IPS-NIHi7 (cell line): ENCODE data around the gene TK1.
"Not testable (repeated sequence)": the region's sequence is repeated elsewhere in the genome, so short reads cannot be mapped to it uniquely, and the experiment has no call there.

Experiments used
- DNase-seq: peaks from one replicate; pipeline ENCODE4 v3.0.0; 2012; ENCODE audit warnings: mixed read lengths; ENCODE audit errors: extremely low spot score

Gene TK1

DNA sequence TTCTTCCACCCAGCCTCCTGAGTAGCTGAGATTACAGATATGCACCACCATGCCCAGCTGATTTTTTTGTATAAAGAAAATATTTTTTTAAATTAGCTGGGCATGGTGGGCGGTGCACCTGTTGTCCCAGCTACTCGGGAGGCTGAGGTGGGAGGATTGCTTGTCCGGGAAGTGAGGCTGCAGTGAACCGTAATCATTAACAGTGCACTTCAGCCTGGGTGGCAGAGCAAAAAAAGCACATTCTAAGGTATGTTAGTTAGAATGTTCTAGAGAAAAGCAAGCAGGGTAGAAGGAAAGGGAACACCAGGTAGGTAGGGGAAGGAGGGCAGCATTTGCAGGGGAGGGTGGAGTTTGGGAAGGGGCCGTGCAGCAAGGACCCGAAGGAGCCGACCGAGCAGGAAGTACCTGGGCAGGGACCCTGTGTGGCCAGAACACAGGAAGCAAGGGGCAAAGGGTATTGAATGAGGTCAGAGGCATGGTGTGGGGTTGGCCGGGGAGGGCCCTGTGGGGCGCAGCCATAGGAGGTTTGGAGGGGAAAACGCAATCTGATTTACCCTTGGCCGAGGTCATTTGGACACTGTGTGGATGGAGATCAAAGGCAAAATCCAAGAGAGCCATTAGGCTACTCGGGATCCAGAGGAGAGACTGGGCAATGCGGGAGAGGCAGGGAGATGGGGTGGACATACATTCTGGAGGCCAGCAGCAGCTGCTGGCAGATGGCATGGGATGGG lies 38.4 kb downstream of the TK1 start:
- DNase-seq: no peak

DNA sequence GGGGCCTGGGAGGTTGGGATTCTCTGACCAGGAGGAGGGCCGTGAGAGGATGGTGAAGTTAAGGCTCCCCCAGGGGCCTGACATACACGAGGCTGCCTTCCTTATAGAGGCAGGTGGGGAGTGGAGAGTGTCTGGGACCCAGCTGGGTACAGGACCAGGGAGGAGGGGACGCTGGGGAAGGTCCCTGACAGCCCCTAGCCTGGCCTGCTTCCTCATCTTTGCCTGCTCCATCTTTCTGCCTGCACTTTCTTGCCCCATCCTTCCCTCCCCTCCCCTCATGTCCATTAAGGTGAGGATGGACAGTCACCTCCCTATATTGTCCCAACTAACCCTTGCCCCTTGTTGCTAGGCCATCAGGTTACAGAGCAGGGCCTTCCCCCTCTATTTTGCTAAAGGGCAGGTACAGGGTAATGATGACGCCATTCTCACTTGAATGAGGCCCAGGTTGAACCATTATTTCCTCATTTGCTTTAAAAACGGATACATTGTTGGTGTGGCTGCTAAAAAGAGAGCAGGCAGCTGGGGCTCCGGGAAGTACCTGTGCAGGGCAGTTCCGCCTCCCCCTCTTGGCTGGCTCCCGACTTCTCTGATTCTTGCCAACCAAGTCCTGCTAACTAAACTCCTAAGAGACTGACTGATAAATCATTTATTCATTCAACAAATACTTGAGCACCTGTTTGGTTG lies 39.4 kb downstream of the TK1 start:
- DNase-seq: no peak

DNA sequence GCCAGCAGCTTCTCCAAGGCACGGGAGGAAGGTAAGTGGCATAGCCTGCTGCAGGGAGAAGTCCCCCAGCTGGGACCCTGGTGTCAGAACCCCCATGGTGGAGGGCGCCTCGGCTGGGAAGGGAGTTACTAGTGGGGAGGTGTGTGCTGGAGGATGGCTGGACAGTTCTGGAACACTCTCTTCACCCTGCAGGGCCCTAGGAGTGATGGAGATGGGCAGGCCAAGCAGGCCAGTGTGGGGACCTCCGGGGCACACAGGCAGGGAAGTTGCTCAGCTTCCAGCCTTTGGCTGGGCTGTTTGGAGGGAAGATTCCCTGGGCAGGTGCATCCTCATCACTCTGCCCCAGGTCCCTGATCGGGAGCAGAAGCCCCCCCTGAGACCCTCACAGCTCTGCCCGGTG lies 40.0 kb downstream of the TK1 start:
- no peak for DNase-seq

DNA sequence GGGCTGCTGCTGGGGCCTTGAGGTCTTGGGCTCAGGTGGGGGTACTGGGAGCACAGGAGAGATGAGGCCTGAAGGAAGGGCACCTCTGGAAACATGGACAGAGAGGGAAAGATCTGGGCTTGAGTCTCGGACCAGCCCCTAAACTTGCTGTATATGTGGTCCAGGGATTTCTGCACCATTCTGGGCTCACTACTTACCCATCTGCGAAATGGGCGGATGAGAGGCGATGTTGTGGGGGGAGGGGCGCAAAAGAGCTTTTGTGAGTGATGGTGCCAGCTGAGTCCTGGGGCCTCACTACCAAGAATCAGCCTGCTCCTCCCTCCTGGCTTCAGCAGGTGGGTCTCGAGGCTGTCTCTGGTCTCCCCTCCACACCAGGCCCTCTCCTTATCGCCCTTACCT lies 40.4 kb downstream of the TK1 start:
- no peak for DNase-seq

DNA sequence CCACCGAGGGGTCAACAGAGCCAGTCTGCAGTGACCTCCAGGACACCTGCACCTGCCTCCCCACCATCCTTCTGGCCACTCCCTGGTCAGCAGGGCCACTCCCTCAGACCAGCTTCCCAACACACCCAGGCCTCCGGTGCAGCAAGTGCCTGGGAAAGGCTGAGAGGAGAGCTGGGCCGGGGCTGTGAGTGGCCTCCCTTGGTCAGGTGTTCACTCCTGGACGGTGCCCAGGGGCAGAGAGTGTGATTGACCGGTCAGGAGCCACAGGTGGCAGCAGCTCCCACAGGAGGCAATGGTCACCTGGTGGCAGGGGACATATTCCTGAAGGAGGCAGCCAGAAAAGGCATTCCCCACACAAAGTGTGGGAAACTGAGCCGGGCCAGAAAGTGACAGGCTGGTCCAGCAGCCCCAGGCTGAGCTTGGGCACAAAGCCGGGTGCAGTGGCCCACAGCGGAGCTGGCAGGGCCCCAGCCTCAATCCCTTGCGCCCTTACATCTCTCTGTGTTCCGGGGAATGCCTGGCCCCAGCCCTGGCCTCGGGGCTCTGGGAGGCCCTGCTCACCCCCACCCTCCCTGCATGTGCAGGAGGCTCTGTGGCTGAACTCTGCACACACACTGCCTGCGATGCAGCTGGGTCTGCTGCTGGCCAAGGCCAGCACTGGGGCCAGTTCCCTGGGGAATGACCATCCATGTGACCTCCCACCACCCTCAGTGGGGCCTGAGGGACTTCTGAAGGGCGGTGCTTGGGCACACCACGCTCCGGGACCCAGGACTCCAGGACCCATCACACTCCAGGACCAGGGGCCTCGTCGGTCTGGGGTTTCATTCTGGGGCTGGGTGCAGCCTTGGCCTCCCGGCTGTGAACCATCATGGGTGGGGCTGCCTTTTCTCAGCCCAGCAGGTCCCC lies 41.9 kb downstream of the TK1 start:
- DNase-seq: no peak

DNA sequence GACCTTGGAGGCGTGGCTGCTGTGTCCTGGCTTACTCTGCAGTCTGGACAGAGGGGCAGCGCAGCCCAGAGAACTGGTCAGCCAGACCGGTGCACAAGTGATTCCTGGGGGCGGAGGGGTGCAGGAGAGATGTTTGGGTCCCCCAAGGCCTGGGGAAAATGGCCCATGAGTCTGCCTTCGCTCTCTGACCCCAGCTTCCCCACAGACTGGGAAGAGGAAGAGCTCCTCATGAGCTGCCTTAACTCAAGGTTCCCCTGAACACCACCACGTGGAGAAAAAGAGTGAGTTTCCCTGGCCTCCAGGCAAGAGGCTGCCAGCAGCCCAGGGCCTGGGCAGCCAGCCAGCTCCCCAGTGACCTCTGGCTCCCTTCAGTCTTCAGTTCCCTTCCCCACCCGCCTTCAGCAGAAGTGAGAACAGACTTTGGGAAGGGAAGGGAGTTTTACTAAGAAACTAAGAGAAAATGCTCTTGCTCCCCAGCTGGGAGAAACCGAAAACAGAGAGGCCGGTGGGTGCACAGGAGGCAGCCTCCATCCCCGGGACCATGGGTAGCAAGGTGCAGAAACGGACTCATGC lies 42.6 kb downstream of the TK1 start:
- DNase-seq: no peak

DNA sequence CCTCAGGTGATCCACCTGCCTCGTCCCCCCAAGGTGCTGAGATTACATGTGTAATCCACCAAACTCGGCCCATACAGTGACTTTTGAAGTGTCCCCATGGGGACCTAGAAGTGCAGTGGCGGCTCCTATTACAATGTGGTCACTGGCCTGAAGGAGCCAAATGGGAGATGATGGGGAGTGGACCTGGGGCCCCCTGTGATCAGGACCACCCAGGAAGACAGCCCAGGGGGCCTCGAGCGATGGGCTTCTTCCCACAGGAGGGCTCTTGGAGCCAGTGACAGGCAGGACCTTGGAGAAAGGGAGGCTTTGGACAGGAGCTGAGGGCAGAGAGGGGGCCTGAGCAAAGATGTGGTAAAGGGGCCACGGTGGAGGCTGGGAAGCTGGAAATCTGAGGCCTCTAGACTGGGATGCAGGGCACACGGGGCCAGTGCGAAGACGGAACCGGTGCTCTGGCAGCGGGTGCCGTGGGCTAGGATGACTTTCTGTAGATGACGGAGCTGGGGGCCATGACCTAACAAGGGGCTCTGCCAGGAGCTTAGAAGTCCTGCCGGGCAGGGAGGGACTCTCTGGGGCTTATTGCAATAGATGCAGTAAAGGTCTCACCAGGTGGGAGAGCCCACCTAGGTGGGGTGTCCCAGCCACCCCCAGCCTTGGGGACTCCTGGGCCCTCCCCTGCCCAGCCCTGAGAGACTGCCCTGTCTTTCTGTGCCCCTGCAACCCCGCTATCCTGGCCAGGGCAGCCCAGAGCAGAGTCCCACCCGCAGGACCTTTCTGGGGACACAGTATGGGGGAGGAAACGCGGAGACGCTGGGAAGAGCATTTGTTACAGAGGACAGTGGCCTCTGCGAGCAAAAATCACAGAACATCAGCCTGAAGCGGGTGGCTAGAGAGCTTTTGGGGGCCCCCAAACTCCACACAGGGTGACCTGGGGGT lies 43.4 kb downstream of the TK1 start:
- DNase-seq: no peak

DNA sequence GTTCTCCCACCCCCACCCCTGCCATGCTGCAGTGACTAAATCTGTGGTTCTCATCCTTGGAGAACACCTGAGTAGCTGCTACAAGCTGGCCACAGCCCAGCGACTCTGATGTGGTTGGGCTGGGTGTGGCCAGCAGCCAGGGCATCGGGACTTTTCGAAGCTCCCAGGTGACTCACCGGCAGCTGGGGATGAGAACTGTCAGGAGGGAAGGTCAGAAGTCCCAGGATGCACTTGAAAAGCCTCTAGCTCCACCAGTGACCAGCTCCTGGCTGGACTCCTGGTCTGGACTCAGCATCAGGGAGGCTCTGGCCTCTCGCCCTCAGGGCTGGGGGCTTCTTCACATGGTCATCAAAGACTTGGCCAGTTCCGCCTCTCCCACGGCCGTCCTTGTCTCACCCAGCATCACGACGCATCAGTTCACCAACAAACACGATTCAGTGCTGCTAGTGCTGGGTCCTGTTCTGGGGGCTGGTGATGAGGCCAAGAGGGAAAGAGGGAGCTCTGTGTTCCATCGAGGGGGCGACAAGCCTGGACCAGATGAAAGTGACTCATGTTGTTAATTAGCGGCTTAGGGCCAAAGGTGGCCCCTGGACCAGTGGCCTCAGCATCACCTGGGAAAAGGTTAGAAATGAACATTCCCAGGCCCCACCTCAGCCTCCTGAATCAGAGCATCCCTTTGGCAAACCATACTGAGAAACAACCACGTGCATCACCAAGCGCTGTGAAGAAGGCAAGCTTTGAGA lies 44.6 kb downstream of the TK1 start:
- no peak for DNase-seq

DNA sequence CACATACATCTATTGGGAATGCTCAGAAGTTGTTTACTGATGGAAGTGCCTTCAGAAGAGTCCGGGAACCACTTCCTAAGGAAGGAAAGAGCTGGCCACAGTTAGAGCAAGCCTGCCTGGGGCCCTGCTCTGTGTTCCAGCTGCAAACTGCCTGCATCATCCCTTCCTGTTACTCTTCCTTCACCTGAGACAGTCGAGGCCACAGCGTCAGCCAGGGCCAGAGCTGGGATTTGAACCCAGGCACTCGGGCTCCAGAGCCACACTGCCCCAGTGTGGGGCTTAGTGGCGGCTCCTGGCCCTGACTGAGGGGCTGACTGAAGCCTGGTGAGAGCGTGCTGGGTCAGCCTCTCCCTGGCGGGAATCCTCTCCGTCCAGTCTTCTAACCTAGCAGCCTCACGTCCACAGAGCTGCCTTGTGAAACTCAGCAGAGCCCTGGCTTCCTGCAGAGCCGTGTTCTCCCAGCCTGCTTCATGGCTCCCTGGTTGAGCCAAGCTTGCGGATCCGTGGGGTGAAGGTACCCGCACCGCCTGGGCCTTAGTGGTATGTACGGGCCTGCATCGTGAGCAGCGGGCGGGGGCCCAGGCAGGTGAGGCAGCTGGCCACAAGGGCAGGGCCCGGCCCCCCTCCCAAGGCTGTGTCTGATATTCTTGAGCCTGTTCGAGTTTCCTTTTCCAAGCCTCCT lies 45.3 kb downstream of the TK1 start:
- no peak for DNase-seq

DNA sequence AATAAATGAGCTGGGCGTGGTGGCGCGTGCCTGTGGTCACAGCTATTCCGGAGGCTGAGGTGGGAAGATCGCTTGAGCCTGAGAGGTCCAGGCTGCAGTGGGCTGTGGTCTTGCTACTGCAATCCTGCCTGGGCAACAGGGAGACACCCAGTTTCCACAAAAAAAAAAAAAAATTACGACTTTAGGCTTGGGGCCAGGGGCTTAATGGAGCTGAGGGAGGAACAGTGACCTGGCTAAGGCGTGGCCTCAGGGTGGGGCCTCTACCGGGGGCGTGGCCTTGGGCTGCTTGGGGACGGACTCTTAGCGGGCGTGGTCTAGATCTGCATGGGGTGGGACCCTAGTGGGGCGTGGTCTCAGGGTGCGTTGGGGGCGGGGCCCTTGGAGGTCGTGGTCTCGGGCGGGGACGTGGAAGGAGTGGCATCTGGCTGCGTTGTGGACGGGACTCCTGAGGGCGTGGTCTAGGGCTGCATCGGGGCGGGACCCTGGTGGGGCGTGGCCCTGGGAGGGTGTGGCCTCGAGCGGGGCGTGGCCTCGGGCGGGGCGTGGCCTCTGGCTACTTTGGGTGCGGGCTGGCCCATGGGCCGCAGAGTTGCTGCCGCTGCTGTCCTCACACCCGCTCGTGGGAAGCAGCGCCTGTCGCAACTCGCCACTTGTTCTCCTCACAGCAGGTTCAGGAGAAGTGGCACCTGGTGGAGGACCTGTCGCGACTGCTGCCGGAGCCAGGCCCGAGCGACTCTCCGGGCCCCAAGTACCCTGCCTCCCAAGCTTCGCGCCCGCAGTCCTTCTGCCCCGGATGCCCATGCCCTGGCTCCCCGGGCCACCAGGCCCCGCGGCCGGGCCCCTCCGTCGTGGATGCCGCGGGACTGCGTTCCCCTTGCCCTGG lies 46.4 kb downstream of the TK1 start:
- DNase-seq: peak; percentile 97

DNA sequence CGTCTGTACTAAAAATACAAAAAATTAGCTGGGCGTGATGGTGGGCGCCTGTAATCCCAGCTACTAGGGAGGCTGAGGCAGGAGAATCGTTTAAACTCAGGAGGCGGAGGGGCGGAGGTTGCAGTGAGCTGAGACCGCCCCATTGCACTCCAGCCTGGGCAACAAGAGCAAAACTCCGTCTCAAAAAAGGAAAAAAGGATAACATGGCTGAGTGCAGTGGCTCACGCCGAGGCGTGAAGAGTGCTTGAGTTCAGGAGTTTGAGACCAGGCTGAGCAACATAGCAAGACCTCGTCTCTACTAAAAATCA lies 47.0 kb downstream of the TK1 start:
- DNase-seq: not testable (repeated sequence)

DNA sequence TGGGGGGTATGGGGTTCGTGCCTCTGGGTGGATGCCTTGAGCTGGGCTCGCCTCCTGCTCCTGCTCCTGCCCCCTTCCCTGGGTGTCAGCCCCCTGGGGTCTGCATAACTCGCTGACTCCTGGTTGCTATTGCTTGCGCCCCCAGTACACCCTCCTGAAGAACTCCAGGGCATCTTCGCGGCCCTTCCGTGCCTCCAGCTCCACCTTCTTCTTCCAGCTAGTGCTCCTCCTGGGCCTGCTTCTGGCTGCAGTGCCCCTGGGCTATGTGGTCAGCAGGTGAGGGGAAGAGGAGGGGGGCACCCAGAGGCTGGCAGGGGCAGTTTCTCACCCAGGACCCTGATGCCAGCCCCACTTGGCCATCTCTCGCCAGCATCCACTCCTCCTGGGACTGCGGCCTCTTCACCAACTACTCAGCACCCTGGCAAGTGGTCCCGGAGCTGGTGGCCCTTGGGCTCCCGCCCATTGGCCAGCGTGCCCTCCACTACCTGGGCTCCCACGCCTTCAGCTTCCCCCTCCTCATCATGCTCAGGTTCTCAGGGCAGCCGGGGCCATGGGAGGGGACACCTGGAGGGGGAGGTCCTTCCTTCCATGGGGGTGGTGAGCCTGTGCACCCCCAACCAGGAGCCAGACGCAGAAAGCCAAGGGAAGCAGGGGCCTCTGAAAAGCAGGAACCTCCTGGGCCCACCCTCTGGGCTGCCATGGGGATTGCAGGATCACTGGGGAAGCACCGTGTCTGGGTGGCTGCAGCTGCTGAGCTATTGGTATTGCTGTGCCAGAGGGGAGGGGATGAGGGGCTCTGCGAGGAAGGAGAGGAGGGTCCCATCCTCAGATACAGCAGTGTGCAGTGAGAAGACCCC lies 48.4 kb downstream of the TK1 start:
- DNase-seq: no peak

DNA sequence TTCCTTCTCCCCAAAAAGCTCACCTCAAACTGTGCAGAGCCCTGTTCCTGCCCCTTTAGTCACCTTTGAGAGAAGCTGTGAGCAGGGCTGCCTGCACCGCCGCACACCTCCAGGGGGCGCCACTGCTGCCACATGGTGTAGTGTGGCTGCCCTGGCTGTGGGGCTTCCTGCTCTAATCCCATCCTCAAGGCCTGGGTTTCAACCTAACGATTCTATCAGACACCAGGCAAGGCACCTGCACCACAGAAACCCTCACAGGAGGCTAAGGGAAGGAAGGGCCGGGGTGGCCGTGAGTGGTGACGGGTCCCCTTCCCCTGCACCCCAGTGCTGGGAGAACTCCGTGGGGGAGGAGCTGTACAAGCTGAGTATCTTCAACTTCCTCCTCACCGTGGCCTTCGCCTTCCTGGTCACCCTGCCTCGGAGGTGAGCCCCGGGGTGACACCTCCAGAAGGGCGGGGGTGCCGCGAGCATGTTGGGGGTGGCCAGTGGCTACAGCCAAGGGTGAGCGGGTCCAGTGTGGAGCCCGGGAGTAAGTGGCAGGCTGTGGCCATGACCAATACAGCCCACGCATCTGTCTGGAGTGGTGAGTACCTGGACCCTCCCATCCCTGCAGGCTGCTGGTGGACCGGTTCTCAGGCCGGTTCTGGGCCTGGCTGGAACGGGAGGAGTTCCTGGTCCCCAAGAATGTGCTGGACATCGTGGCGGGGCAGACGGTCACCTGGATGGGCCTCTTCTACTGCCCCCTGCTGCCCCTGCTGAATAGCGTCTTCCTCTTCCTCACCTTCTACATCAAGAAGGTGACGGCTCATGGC lies 49.3 kb downstream of the TK1 start:
- peak; percentile 30 for DNase-seq

DNA sequence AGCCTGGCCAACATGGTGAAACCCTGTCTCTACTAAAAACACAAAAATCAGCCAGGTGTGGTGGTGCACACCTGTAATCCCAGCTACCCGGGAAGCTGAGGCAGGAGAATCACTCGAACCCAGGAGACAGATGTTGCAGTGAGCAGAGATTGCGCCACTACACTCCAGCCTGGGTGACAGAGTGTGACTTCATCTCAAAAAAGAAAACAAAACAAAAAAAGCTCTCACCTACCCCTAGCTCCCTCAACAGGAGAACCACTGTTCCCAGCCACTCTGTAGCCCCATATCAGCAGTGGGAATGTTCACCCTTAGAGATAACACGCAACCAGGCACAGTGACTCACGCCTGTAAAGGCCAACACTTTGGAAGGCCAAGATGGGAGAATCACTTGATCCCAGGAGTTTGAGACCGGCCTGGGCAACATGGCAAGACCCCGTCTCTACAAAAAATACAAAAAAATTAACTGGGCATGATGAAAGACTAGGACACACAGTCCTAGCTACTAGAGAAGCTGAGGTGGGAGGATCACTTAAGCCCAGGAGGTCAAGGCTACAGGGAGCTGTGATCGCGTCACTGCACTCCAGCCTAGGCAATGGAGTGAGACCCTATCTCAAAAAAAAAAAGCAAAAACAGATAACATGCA lies 50.9 kb downstream of the TK1 start:
- DNase-seq: no peak

DNA sequence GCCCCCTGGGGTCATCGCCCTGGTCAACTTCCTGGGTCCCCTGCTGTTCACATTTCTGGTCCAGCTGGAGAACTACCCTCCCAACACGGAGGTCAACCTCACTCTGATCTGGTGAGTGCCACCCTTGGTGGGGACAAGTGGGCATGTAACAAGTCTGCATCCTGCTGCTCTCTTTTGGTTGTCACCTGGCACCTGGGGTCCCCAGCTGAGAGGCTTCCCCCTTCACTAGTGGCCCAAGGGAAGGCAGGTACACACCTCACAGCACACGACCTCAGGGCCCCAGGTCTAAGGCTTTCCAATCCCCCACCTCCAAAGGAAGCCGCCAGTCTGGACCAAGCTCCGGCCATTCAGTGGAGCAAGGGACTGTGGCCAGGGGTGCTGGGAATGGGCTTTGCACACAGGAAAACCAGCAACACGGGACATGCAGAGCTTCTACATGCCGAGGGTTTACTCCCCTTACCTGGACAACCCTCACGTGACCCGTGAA lies 51.9 kb downstream of the TK1 start:
- DNase-seq: no peak
